HepG2 (cell line): ENCODE measurements around the gene DCLRE1B. TPM values are rescaled to one million over a fixed set of nuclear protein-coding genes. Genes with fewer than 3 reads are reported as not detected.

Experiments
- ATAC-seq: fragments of 200-7000 bp; cut with Tn5 transposase; 3 replicates; pipeline ENCODE4 v1.9.1; 2020; ENCODE audit warnings: mild to moderate bottlenecking, moderate library complexity
- BruUV-seq: library from RNA; stranded (reverse); fragments of 400-500 nt; replicated peaks from 2 replicates; lab custom pipeline; 2021; lab: Mats Ljungman, UMichigan
- CTCF ChIA-PET: fragments of 300-600 bp; formaldehyde crosslinking; extraction: SDS; loops from one replicate; lab custom pipeline; 2021; ENCODE audit warnings: low total read pairs, inconsistent platforms, low intra/inter-chr PET ratio; lab: Yijun Ruan, JAX
- POLR2A ChIA-PET: fragments of 350-600 bp; sonication (Branson Sonifier 250); formaldehyde crosslinking; loops from one replicate; lab custom pipeline; 2020; ENCODE audit warnings: antibody characterized with exemption, inconsistent platforms; lab: Yijun Ruan, JAX
- DNase-seq: peaks from one replicate; pipeline ENCODE4 v3.0.0-alpha.2; 2015; ENCODE audit warnings: low spot score
- FAIRE-seq: peaks from 3 replicates; lab custom pipeline; 2011; peaks lifted over from hg19 to GRCh38; lab: Jason Lieb, UNC
- H2AFZ ChIP-seq: one replicate; pipeline ENCODE4 v1.6.1; 2011; ENCODE audit warnings: low read length, inconsistent platforms
- H3K27ac ChIP-seq: fragments of 300-600 bp; 3 replicates; pipeline ENCODE4 v1.8.0; 2011; ENCODE audit warnings: mixed run types, mild to moderate bottlenecking, mixed read lengths, low read length, inconsistent platforms; ENCODE audit not compliant: insufficient read depth; ENCODE audit errors: extremely low read length
- H3K27me3 ChIP-seq, 2 experiments: fragments of 200-600 bp in 1 of 2; 2 replicates in 1 of 2; 3 replicates in 1 of 2; pipeline versions ENCODE4 v1.6.0 to v1.8.0; 2011; ENCODE audit warnings: low read length in 2 of 2, mild to moderate bottlenecking in 2 of 2, moderate library complexity in 2 of 2, inconsistent platforms in 1 of 2; ENCODE audit not compliant: insufficient read depth in 2 of 2, control insufficient read depth in 1 of 2
- H3K36me3 ChIP-seq, 2 experiments: fragments of 200-600 bp in 1 of 2; replicated peaks in 1 of 2; 2 replicates in 1 of 2; 3 replicates in 1 of 2; pipeline versions ENCODE4 v1.5.1 to v1.8.0; 2011; ENCODE audit warnings: low read length in 2 of 2, inconsistent platforms in 1 of 2; ENCODE audit not compliant: insufficient read depth in 2 of 2, control insufficient read depth in 1 of 2
- H3K4me1 ChIP-seq: 2 replicates; pipeline ENCODE4 v1.5.1; 2012; ENCODE audit warnings: low read length, inconsistent platforms; ENCODE audit not compliant: insufficient read depth
- H3K4me2 ChIP-seq: 2 replicates; pipeline ENCODE4 v1.6.0; 2011; ENCODE audit warnings: low read depth, low read length, inconsistent platforms
- H3K4me3 ChIP-seq, 3 experiments: fragments of 200-600 bp in 1 of 3; sonication (generic), shearing (Covaris generic) in 1 of 3; replicated peaks in 1 of 3; 2 replicates each; pipeline ENCODE4 v1.5.1; 2011 to 2016; ENCODE audit warnings: low read length in 3 of 3, inconsistent platforms in 2 of 3, low read depth in 2 of 3, mild to moderate bottlenecking in 2 of 3, control low read depth in 1 of 3, mixed read lengths in 1 of 3; ENCODE audit not compliant: insufficient read depth in 1 of 3
- H3K79me2 ChIP-seq: one replicate; pipeline ENCODE4 v1.6.1; 2011; ENCODE audit warnings: low read length, inconsistent platforms; ENCODE audit not compliant: insufficient read depth
- H3K9ac ChIP-seq: 2 replicates; pipeline ENCODE4 v1.6.0; 2011; ENCODE audit warnings: mild to moderate bottlenecking, low read depth, low read length, inconsistent platforms; ENCODE audit not compliant: insufficient read depth
- H3K9me3 ChIP-seq: 2 replicates; pipeline ENCODE4 v1.5.1; 2012; ENCODE audit warnings: mild to moderate bottlenecking, low read length
- H4K20me1 ChIP-seq: 2 replicates; pipeline ENCODE4 v1.6.0; 2011; ENCODE audit warnings: inconsistent platforms, mild to moderate bottlenecking, low read length, moderate library complexity; ENCODE audit not compliant: insufficient read depth
- HMGA1 ChIP-seq: sonication (generic); formaldehyde crosslinking; conservative IDR thresholded peaks from 2 replicates; pipeline ENCODE4 v1.4.0; 2020; ENCODE audit warnings: missing genetic modification reagents
- MTF1 ChIP-seq: sonication (generic); formaldehyde crosslinking; IDR thresholded peaks from 2 replicates; pipeline ENCODE4 v1.5.0; 2020; ENCODE audit warnings: missing genetic modification reagents
- SCMH1 ChIP-seq: sonication (generic); formaldehyde crosslinking; IDR thresholded peaks from 2 replicates; pipeline ENCODE4 v1.9.0; 2021; ENCODE audit warnings: missing genetic modification reagents, mild to moderate bottlenecking, borderline replicate concordance
- SIX4 ChIP-seq: sonication (generic); formaldehyde crosslinking; IDR thresholded peaks from 2 replicates; pipeline ENCODE4 v1.4.0; 2020; ENCODE audit warnings: missing genetic modification reagents
- SMARCE1 ChIP-seq: fragments of 450-650 bp; IDR thresholded peaks from 2 replicates; pipeline ENCODE4 v1.6.1; 2017; ENCODE audit warnings: borderline replicate concordance
- TAF1 ChIP-seq: sonication (generic); formaldehyde crosslinking; IDR thresholded peaks from 2 replicates; pipeline ENCODE4 v1.4.0; 2020; ENCODE audit warnings: missing genetic modification reagents
- ZNF180 ChIP-seq: sonication (generic); formaldehyde crosslinking; IDR thresholded peaks from 2 replicates; pipeline ENCODE4 v1.4.0; 2020; ENCODE audit warnings: low read depth, missing genetic modification reagents, borderline replicate concordance
- ZNF430 ChIP-seq: sonication (generic); formaldehyde crosslinking; IDR thresholded peaks from 2 replicates; pipeline ENCODE4 v1.9.0; 2021; ENCODE audit warnings: mild to moderate bottlenecking, missing genetic modification reagents
- WGBS: methylation state at CpG from one replicate; pipeline ENCODE4 v1.1.6; 2017; ENCODE audit warnings: low lambda C conversion rate; 5-methylcytosine and 5-hydroxymethylcytosine counted together
- in situ Hi-C: cut with HindIII; loops from 2 replicates; pipeline ENCODE4 v1.10.0; 2017; ENCODE audit warnings: low pct_unique_long_range_greater_than_20kb; ENCODE audit not compliant: extremely low pct_ligation_motif_present
- intact Hi-C: fragments of 100-400 bp; cut with micrococcal nuclease; formaldehyde crosslinking; loops from one replicate; pipeline ENCODE4 v1.10.0; 2022; ENCODE audit not compliant: unreplicated experiment
- polyA plus RNA-seq, 8 experiments: library from polyadenylated mRNA; depleted of rRNA in 3 of 8; stranded (reverse) in 7 of 8; unstranded in 1 of 8; fragments of >200 nt; fragmentation: Illumina TruSeq in 4 of 8; extraction: Trizol in 4 of 8; gene quantifications; 2 replicates each; pipeline versions ENCODE4 v1.2.1 to v1.2.3, GENCODE V29; 2011 to 2016; ENCODE audit warnings: low read depth in 4 of 8, missing spikeins in 1 of 8, mixed read lengths in 1 of 8; ENCODE audit not compliant: insufficient read depth in 1 of 8
- total RNA-seq, 5 experiments: library from RNA; depleted of rRNA; stranded (reverse); fragments of >200 nt; fragmentation: Illumina TruSeq; extraction: Trizol; gene quantifications; 2 replicates each; pipeline ENCODE4 v1.2.3, GENCODE V29; 2016; ENCODE audit warnings: low read depth in 1 of 5
- TF ChIP-seq, protein P1 (sequence below): sonication (generic); formaldehyde crosslinking; IDR thresholded peaks from 2 replicates; pipeline ENCODE4 v1.8.0; 2022; ENCODE audit warnings: mild to moderate bottlenecking, missing genetic modification reagents, borderline replicate concordance
- TF ChIP-seq, protein P2 (sequence below), 2 experiments: fragments of 450-650 bp in 1 of 2; sonication (generic) in 1 of 2; formaldehyde crosslinking; IDR thresholded peaks; 2 replicates each; pipeline versions ENCODE4 v1.5.0 to v1.8.0; 2020 to 2022; ENCODE audit warnings: mild to moderate bottlenecking in 1 of 2, missing genetic modification reagents in 1 of 2

Gene DCLRE1B
- total and polyA plus RNA-seq, 2 of the 13 experiments (the other 11 are each of a cell fraction or from before 2014, with no cell fraction given) = 2.7 to 8.0 TPM

DNA sequence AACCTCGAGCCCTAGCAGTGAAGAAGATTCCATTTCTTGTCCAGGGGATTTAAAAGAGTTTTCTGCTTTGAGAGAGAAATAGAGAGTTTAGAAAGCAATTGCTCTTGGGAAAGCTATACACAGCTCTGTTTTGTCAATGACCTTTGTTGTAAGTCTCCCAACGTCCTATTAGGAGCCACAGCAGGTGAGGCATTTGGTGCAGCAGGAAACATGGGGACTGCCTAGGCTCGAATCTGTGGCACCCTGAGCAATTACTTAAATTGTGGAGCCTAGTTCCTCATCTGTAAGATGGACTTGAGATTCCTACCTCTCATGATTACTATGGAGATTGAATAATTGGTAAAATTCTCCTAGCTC is 8.2 kb downstream of the DCLRE1B start:
- Histone ChIP-seq H3K27ac (no peak overlapping the region), H4K20me1 (no peaks in the 10 kb centered on the region), H2AFZ (no peak overlapping the region), H3K27me3 (no peaks in the 10 kb centered on the region), H3K36me3 (peaks cover 7 to 29% of the 10 kb centered on the region in 2 experiments; a peak in 4 of 5 replicates), H3K79me2 (no peaks in the 10 kb centered on the region), H3K4me1 (no peaks in the 10 kb centered on the region), H3K4me2 (no peak overlapping the region), H3K4me3 (no peak overlapping the region), H3K9ac (no peak overlapping the region), H3K9me3 (no peaks in the 10 kb centered on the region)
- no peak for TF ChIP-seq SIX4
- TF ChIP-seq TAF1 (CRISPR knock-in tag) = no peak
- TF ChIP-seq HMGA1 = no peak
- TF ChIP-seq, protein P1, sequence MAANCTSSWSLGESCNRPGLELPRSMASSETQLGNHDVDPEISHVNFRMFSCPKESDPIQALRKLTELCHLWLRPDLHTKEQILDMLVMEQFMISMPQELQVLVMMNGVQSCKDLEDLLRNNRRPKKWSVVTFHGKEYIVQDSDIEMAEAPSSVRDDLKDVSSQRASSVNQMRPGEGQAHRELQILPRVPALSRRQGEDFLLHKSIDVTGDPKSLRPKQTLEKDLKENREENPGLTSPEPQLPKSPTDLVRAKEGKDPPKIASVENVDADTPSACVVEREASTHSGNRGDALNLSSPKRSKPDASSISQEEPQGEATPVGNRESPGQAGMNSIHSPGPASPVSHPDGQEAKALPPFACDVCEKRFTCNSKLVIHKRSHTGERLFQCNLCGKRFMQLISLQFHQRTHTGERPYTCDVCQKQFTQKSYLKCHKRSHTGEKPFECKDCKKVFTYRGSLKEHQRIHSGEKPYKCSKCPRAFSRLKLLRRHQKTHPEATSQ (CRISPR knock-in tag) = no peak
- TF ChIP-seq, protein P2, sequence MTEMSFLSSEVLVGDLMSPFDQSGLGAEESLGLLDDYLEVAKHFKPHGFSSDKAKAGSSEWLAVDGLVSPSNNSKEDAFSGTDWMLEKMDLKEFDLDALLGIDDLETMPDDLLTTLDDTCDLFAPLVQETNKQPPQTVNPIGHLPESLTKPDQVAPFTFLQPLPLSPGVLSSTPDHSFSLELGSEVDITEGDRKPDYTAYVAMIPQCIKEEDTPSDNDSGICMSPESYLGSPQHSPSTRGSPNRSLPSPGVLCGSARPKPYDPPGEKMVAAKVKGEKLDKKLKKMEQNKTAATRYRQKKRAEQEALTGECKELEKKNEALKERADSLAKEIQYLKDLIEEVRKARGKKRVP (CRISPR knock-in tag; IDR thresholded peaks at IDR 0.05) = no peak
- TF ChIP-seq SMARCE1 = no peak
- TF ChIP-seq MTF1 (CRISPR knock-in tag) = no peak
- no peak for TF ChIP-seq SCMH1
- no peak for TF ChIP-seq ZNF430 (CRISPR knock-in tag)
- no peak for TF ChIP-seq ZNF180 (CRISPR knock-in tag)
- FAIRE-seq (no peak), ATAC-seq (no peak), DNase-seq (no peak)
- in situ Hi-C loops = no loop called here
- WGBS = 84% methylated on average over 3 of the region's 3 CpGs
- no TSS peak for BruUV-seq
- POLR2A ChIA-PET = interaction anchor here (2.7 kb wide), 1 partner anchor 15 kb away, joined by 11 read pairs; the partner anchor contains the start of gene HIPK1
- CTCF ChIA-PET = no interaction called here
- intact Hi-C loops = no loop called here
